ENCODE measurements around the gene SEPTIN7.

SEPTIN7 gene

GRCh38 chr7:35768346-35768745 is 32.5 kb upstream of the SEPTIN7 start:
- H3K36me3 Mint-ChIP-seq (ENCODE audit: low read depth) = no peaks in the 10 kb centered on the region
- H3K9me3 Mint-ChIP-seq = peaks cover 3% of the 10 kb centered on the region
- H3K27ac Mint-ChIP-seq = no peak overlapping the region
- H3K4me3 Mint-ChIP-seq = no peak overlapping the region
- H3K27me3 Mint-ChIP-seq (ENCODE audit: low read depth) = no peaks in the 10 kb centered on the region
- no peak for TF ChIP-seq CTCF (IDR thresholded peaks at IDR 0.05; ENCODE audit: unreplicated experiment in 3 of 3)
- H3K4me1 Mint-ChIP-seq = no peaks in the 10 kb centered on the region

- Mint-ChIP-seq H3K27ac (no peak overlapping the region), H3K4me1 (no peaks in the 10 kb centered on the region), H3K27me3 (ENCODE audit: low read depth) (no peaks in the 10 kb centered on the region), H3K4me3 (no peak overlapping the region), H3K9me3 (peaks cover 3% of the 10 kb centered on the region), H3K36me3 (ENCODE audit: low read depth) (no peaks in the 10 kb centered on the region)
- no peak for TF ChIP-seq CTCF (IDR thresholded peaks at IDR 0.05; ENCODE audit: unreplicated experiment in 3 of 3)
Observed at GRCh38 chr7:35771776-35772175, 29.1 kb upstream of the SEPTIN7 start.

GRCh38 chr7:35773994-35774393 is 26.9 kb upstream of the SEPTIN7 start:
- no peak overlapping the region for H3K4me3 Mint-ChIP-seq
- H3K9me3 Mint-ChIP-seq = no peaks in the 10 kb centered on the region
- H3K36me3 Mint-ChIP-seq (ENCODE audit: low read depth) = no peaks in the 10 kb centered on the region
- H3K27ac Mint-ChIP-seq = no peak overlapping the region
- no peak for TF ChIP-seq CTCF (IDR thresholded peaks at IDR 0.05; ENCODE audit: unreplicated experiment in 3 of 3)
- H3K27me3 Mint-ChIP-seq (ENCODE audit: low read depth) = no peaks in the 10 kb centered on the region
- H3K4me1 Mint-ChIP-seq = no peaks in the 10 kb centered on the region

- no peaks in the 10 kb centered on the region for H3K4me1 Mint-ChIP-seq
- H3K27me3 Mint-ChIP-seq (ENCODE audit: low read depth) = no peaks in the 10 kb centered on the region
- no peak overlapping the region for H3K4me3 Mint-ChIP-seq
- H3K9me3 Mint-ChIP-seq = no peaks in the 10 kb centered on the region
- no peak overlapping the region for H3K27ac Mint-ChIP-seq
- no peaks in the 10 kb centered on the region for H3K36me3 Mint-ChIP-seq (ENCODE audit: low read depth)
- TF ChIP-seq CTCF (IDR thresholded peaks at IDR 0.05; ENCODE audit: unreplicated experiment in 3 of 3) = no peak
Observed at GRCh38 chr7:35776686-35777085, 24.2 kb upstream of the SEPTIN7 start.

GRCh38 chr7:35777121-35777520 is 23.7 kb upstream of the SEPTIN7 start:
- H3K9me3 Mint-ChIP-seq = no peaks in the 10 kb centered on the region
- no peak for TF ChIP-seq CTCF (IDR thresholded peaks at IDR 0.05; ENCODE audit: unreplicated experiment in 3 of 3)
- H3K4me1 Mint-ChIP-seq = no peaks in the 10 kb centered on the region
- no peaks in the 10 kb centered on the region for H3K27me3 Mint-ChIP-seq (ENCODE audit: low read depth)
- no peaks in the 10 kb centered on the region for H3K36me3 Mint-ChIP-seq (ENCODE audit: low read depth)
- H3K27ac Mint-ChIP-seq = no peak overlapping the region
- H3K4me3 Mint-ChIP-seq = no peak overlapping the region

GRCh38 chr7:35780070-35780469 is 20.8 kb upstream of the SEPTIN7 start:
- Mint-ChIP-seq H3K27me3 (ENCODE audit: low read depth) (no peaks in the 10 kb centered on the region), H3K36me3 (ENCODE audit: low read depth) (no peaks in the 10 kb centered on the region), H3K9me3 (no peaks in the 10 kb centered on the region), H3K4me1 (no peaks in the 10 kb centered on the region), H3K27ac (no peak overlapping the region), H3K4me3 (no peak overlapping the region)
- TF ChIP-seq CTCF (IDR thresholded peaks at IDR 0.05; ENCODE audit: unreplicated experiment in 3 of 3) = no peak

Data from nephron (organoid).